ENCODE data around the gene TSHZ1. TPM values are rescaled to one million over a fixed set of nuclear protein-coding genes. Genes with fewer than 3 reads are reported as not detected.

Gene TSHZ1
- polyA plus RNA-seq, 1 of the 3 experiments (the other 2 are of a cell fraction): 2.6 TPM

- TF ChIP-seq GATA2 (CRISPR knock-in tag; IDR thresholded peaks at IDR 0.05): no peak
- no peak for TF ChIP-seq EP300 (IDR thresholded peaks at IDR 0.05; ENCODE audit: borderline replicate concordance in 1 of 2, low read depth in 1 of 2, low read length in 1 of 2)
- TF ChIP-seq USF2 (IDR thresholded peaks at IDR 0.05; ENCODE audit: borderline replicate concordance, low read depth, low read length): no peak
- no peak for TF ChIP-seq MXI1 (IDR thresholded peaks at IDR 0.05; ENCODE audit: low read depth, low read length)
- no peak for TF ChIP-seq YY1 (IDR thresholded peaks at IDR 0.05; ENCODE audit: low read depth)
- TF ChIP-seq MAX (IDR thresholded peaks at IDR 0.05; ENCODE audit: low read depth): no peak
- TF ChIP-seq REST (IDR thresholded peaks at IDR 0.05; ENCODE audit: low read depth, low read length): no peak
- no peak for TF ChIP-seq NFIC (IDR thresholded peaks at IDR 0.05; ENCODE audit: borderline replicate concordance)
- no peak for TF ChIP-seq TCF12 (IDR thresholded peaks at IDR 0.05)
- no peak for TF ChIP-seq NRF1 (IDR thresholded peaks at IDR 0.05; ENCODE audit: low read depth, low read length)
- no peak for TF ChIP-seq ELF1 (IDR thresholded peaks at IDR 0.05)
- TF ChIP-seq POLR2AphosphoS5 (IDR thresholded peaks at IDR 0.05; ENCODE audit: low read depth, low read length): no peak
- TF ChIP-seq CTCF (IDR thresholded peaks at IDR 0.05): no peak
- TF ChIP-seq TEAD4 (IDR thresholded peaks at IDR 0.05; ENCODE audit: borderline replicate concordance, insufficient read depth): no peak
- TF ChIP-seq SMC3 (IDR thresholded peaks at IDR 0.05; ENCODE audit: low read depth, low read length): no peak
- H4K20me1 ChIP-seq (ENCODE audit: insufficient read depth): no peaks in the 10 kb centered on the region
- 67% methylated on average over 11 of the region's 11 CpGs for WGBS (ENCODE audit: low lambda C conversion rate)
- no peak overlapping the region for H3K4me2 ChIP-seq
- no peaks in the 10 kb centered on the region for H3K27me3 ChIP-seq (ENCODE audit: insufficient read depth)
- no peak overlapping the region for H3K9ac ChIP-seq
- no peaks in the 10 kb centered on the region for H3K9me3 ChIP-seq
- no peak overlapping the region for H3K4me3 ChIP-seq (ENCODE audit: low read depth in 2 of 2, low read length in 1 of 2)
- no peaks in the 10 kb centered on the region for H3F3A ChIP-seq (replicated peaks; ENCODE audit: insufficient read depth)
- H3K4me1 ChIP-seq (ENCODE audit: control insufficient read depth in 1 of 2, insufficient read depth in 2 of 2, low read depth in 1 of 2, low read length in 1 of 2): no peaks in the 10 kb centered on the region
- H2AFZ ChIP-seq (ENCODE audit: low read depth): no peak overlapping the region
- no peak overlapping the region for H3K27ac ChIP-seq (ENCODE audit: low read depth in 2 of 2, low read length in 1 of 2)
- H3K36me3 ChIP-seq (replicated peaks in 1 of 2; ENCODE audit: control insufficient read depth in 1 of 2, insufficient read depth in 2 of 2, low read length in 1 of 2): no peaks in the 10 kb centered on the region
- no peaks in the 10 kb centered on the region for H3K9me2 ChIP-seq
- ChIA-PET POLR2A (no interaction called here), CTCF (no interaction called here)
- no peak for DNase-seq
- no peaks in the 10 kb centered on the region for H3K79me2 ChIP-seq (ENCODE audit: insufficient read depth)
These were observed 107.1 kb downstream of the TSHZ1 start for GRCh38 chr18:75317703-75318102.

Measured in SK-N-SH (cell line).